K562 (cell line): ENCODE results near the gene ASGR1. TPM values are rescaled to one million over a fixed set of nuclear protein-coding genes. Genes with fewer than 3 reads are reported as not detected.

Experiments
- PML ChIP-seq: IDR thresholded peaks from 2 replicates; pipeline ENCODE4 v1.6.1; 2012; ENCODE audit warnings: low read length, inconsistent platforms
- RREB1 ChIP-seq: fragments of 250-450 bp; sonication (Bioruptor Pico); IDR thresholded peaks from 2 replicates; pipeline ENCODE4 v1.4.0; 2020
- ZNF318 ChIP-seq, 2 experiments: fragments of 450-650 bp; IDR thresholded peaks; 2 replicates each; pipeline ENCODE4 v1.6.1; 2016; ENCODE audit warnings: mild to moderate bottlenecking in 2 of 2, borderline replicate concordance in 1 of 2, low read depth in 1 of 2, moderate library complexity in 1 of 2
- polyA plus RNA-seq, 8 experiments: library from polyadenylated mRNA; depleted of rRNA in 4 of 8; stranded (reverse) in 5 of 8; unstranded in 3 of 8; fragments of >200 nt; fragmentation: Nextera tagmentation in 2 of 8; fragmentation: Illumina TruSeq in 1 of 8; extraction: Ambion mirVana in 2 of 8; extraction: Trizol in 1 of 8; gene quantifications; 2 replicates each; pipeline versions ENCODE4 v1.2.1 to v1.2.3, GENCODE V29; 2011 to 2014; ENCODE audit warnings: inconsistent platforms in 1 of 8, missing spikeins in 1 of 8
- total RNA-seq, 7 experiments: library from RNA; depleted of rRNA in 6 of 7; stranded (reverse); fragments of >200 nt in 6 of 7; fragmentation: Illumina TruSeq in 2 of 7; extraction: Trizol in 2 of 7; gene quantifications; 2 replicates each; pipeline versions ENCODE4 v1.2.1 to v1.2.3, GENCODE V29; 2011 to 2021; ENCODE audit warnings: low replicate concordance in 1 of 7

The ASGR1 gene
- total and polyA plus RNA-seq, 9 of the 15 experiments (the other 6 are each of a cell fraction or from before 2014, with no cell fraction given): 0.11 to 1.0 (median 0.64) TPM; not detected in 2

GRCh38 chr17:7219812-7220592, 40.8 kb upstream of the ASGR1 start, which contains the start of the genes ACADVL and DLG4 (continued):
- TF ChIP-seq ZNF318 (IDR thresholded peaks at IDR 0.05; ENCODE audit: borderline replicate concordance in 1 of 2, low read depth in 1 of 2) (no peak), PML (peak; percentile 40; the same call in 1 of the 2 replicates), RREB1 (no peak)
